Ovary (tissue), 3 donors: ENCODE data around the gene KCNK4.

Source experiments
- CTCF ChIP-seq, 3 donors: fragments of 450-650 bp in 2 of 3; fragments of 200-600 bp in 1 of 3; IDR thresholded peaks; one replicate each; pipeline versions ENCODE4 v1.5.1 to v1.8.0; 2016 to 2022; ENCODE audit warnings: antibody characterized with exemption in 3 of 3, mild to moderate bottlenecking in 1 of 3
- EP300 ChIP-seq: sonication (generic); formaldehyde crosslinking; IDR thresholded peaks from one replicate; pipeline ENCODE4 v1.6.1; 2017; ENCODE audit warnings: antibody characterized with exemption
- POLR2A ChIP-seq: fragments of 450-650 bp; IDR thresholded peaks from one replicate; pipeline ENCODE4 v1.6.1; 2017; ENCODE audit warnings: antibody characterized with exemption, mild to moderate bottlenecking, moderate library complexity
- donor health status: DM: no; HTN: no; CAD: no.

GRCh38 chr11:64258946-64259532 is 32.1 kb upstream of the KCNK4 start:
- TF ChIP-seq CTCF (IDR thresholded peaks at IDR 0.05): no peak
- no peak for TF ChIP-seq EP300
- no peak for TF ChIP-seq POLR2A
